H9 (cell line): ENCODE measurements around the gene VGF. TPM values are rescaled to one million over a fixed set of nuclear protein-coding genes. Genes with fewer than 3 reads are reported as not detected.

Experiments
- DNase-seq: peaks from one replicate; pipeline ENCODE4 v3.0.0-alpha.2; 2017
- H2AFZ ChIP-seq: one replicate; pipeline ENCODE4 v1.6.1; 2013; ENCODE audit warnings: mild to moderate bottlenecking, low read length, control low read depth, moderate library complexity
- H2AK5ac ChIP-seq: 2 replicates; pipeline ENCODE4 v1.6.1; 2013; ENCODE audit warnings: low read length, control low read depth, mixed read lengths; ENCODE audit not compliant: insufficient read length
- H2BK120ac ChIP-seq: one replicate; pipeline ENCODE4 v1.6.1; 2013; ENCODE audit warnings: low read depth, mild to moderate bottlenecking, low read length, control low read depth, inconsistent platforms; ENCODE audit not compliant: poor library complexity, severe bottlenecking
- H2BK12ac ChIP-seq: 2 replicates; pipeline ENCODE4 v1.6.1; 2013; ENCODE audit warnings: low read length, control low read depth, mixed read lengths, low read depth; ENCODE audit not compliant: insufficient read length
- H2BK15ac ChIP-seq: 2 replicates; pipeline ENCODE4 v1.6.1; 2013; ENCODE audit warnings: low read depth, low read length, control low read depth
- H2BK20ac ChIP-seq: one replicate; pipeline ENCODE4 v1.6.1; 2013; ENCODE audit warnings: low read depth, mild to moderate bottlenecking, low read length, control low read depth, inconsistent platforms; ENCODE audit not compliant: poor library complexity, severe bottlenecking
- H2BK5ac ChIP-seq: 2 replicates; pipeline ENCODE4 v1.6.1; 2013; ENCODE audit warnings: low read length, control low read depth, mixed read lengths; ENCODE audit not compliant: insufficient read length
- H3K14ac ChIP-seq: 2 replicates; pipeline ENCODE4 v1.6.1; 2013; ENCODE audit warnings: low read length, control low read depth; ENCODE audit not compliant: insufficient read depth
- H3K18ac ChIP-seq: 2 replicates; pipeline ENCODE4 v1.6.1; 2013; ENCODE audit warnings: low read depth, mild to moderate bottlenecking, mixed read lengths, low read length, control low read depth; ENCODE audit not compliant: insufficient read length
- H3K23ac ChIP-seq: 2 replicates; pipeline ENCODE4 v1.6.1; 2013; ENCODE audit warnings: low read length, control low read depth, mixed read lengths, low read depth; ENCODE audit not compliant: insufficient read length
- H3K23me2 ChIP-seq: 2 replicates; pipeline ENCODE4 v1.6.1; 2013; ENCODE audit warnings: low read depth, mild to moderate bottlenecking, mixed read lengths, low read length, control low read depth; ENCODE audit not compliant: insufficient read length, poor library complexity, severe bottlenecking
- H3K27ac ChIP-seq: 2 replicates; pipeline ENCODE4 v1.5.1; 2013; ENCODE audit warnings: low read length, control low read depth, mixed read lengths, low read depth; ENCODE audit not compliant: insufficient read length
- H3K27me3 ChIP-seq: 2 replicates; pipeline ENCODE4 v1.6.1; 2013; ENCODE audit warnings: low read length, control low read depth, inconsistent platforms; ENCODE audit not compliant: insufficient read depth
- H3K4ac ChIP-seq: 2 replicates; pipeline ENCODE4 v1.6.1; 2013; ENCODE audit warnings: low read depth, mild to moderate bottlenecking, control low read depth, inconsistent platforms, low read length, moderate library complexity
- H3K4me1 ChIP-seq: 2 replicates; pipeline ENCODE4 v1.6.1; 2013; ENCODE audit warnings: low read length, control low read depth, inconsistent platforms; ENCODE audit not compliant: insufficient read depth
- H3K4me2 ChIP-seq: 2 replicates; pipeline ENCODE4 v1.6.1; 2013; ENCODE audit warnings: low read length, control low read depth, mixed read lengths; ENCODE audit not compliant: insufficient read length, insufficient read depth
- H3K56ac ChIP-seq: 2 replicates; pipeline ENCODE4 v1.6.1; 2013; ENCODE audit warnings: low read depth, mild to moderate bottlenecking, mixed read lengths, low read length, control low read depth; ENCODE audit not compliant: insufficient read length
- H3K79me1 ChIP-seq: 2 replicates; pipeline ENCODE4 v1.6.1; 2013; ENCODE audit warnings: low read depth, mild to moderate bottlenecking, moderate library complexity, low read length, control low read depth, inconsistent platforms; ENCODE audit not compliant: insufficient read depth, poor library complexity, severe bottlenecking
- H3K79me2 ChIP-seq: 2 replicates; pipeline ENCODE4 v1.6.1; 2013; ENCODE audit warnings: low read length, control low read depth, inconsistent platforms; ENCODE audit not compliant: insufficient read depth
- H3K9ac ChIP-seq: 2 replicates; pipeline ENCODE4 v1.6.1; 2013; ENCODE audit warnings: low read length, control low read depth, mixed read lengths; ENCODE audit not compliant: insufficient read length; ENCODE audit errors: extremely low read depth
- H3K9me3 ChIP-seq: one replicate; pipeline ENCODE4 v1.6.1; 2013; ENCODE audit warnings: low read depth, low read length, inconsistent platforms; ENCODE audit not compliant: control insufficient read depth
- H3T11ph ChIP-seq: one replicate; pipeline ENCODE4 v1.6.1; 2013; ENCODE audit warnings: mild to moderate bottlenecking, low read length, control low read depth, inconsistent platforms
- H4K20me1 ChIP-seq: one replicate; pipeline ENCODE4 v1.6.1; 2013; ENCODE audit not compliant: control insufficient read depth, insufficient read length, insufficient read depth
- H4K5ac ChIP-seq: 2 replicates; pipeline ENCODE4 v1.6.1; 2013; ENCODE audit warnings: low read depth, mild to moderate bottlenecking, mixed read lengths, low read length, control low read depth; ENCODE audit not compliant: insufficient read length
- H4K8ac ChIP-seq: replicated peaks from 2 replicates; pipeline ENCODE4 v1.6.1; 2013; ENCODE audit warnings: low read length, control low read depth, mixed read lengths, low read depth; ENCODE audit not compliant: insufficient read length
- H4K91ac ChIP-seq: 2 replicates; pipeline ENCODE4 v1.6.1; 2013; ENCODE audit warnings: low read depth, mild to moderate bottlenecking, moderate library complexity, mixed read lengths, low read length, control low read depth; ENCODE audit not compliant: insufficient read length
- H3K27ac Mint-ChIP-seq, 3 experiments: 2 replicates in 2 of 3; 3 replicates in 1 of 3; pipeline ENCODE4 v1.8.0; 2020 to 2021; ENCODE audit warnings: mixed read lengths in 3 of 3, mild to moderate bottlenecking in 1 of 3, moderate library complexity in 1 of 3
- H3K27me3 Mint-ChIP-seq: 2 replicates; pipeline ENCODE4 v1.8.0; 2021; ENCODE audit warnings: low read depth, mild to moderate bottlenecking, moderate library complexity, mixed read lengths
- H3K36me3 Mint-ChIP-seq, 3 experiments: 2 replicates in 2 of 3; 3 replicates in 1 of 3; pipeline ENCODE4 v1.8.0; 2020 to 2021; ENCODE audit warnings: low read depth in 3 of 3, mixed read lengths in 3 of 3; ENCODE audit not compliant: insufficient read depth in 1 of 3
- H3K4me1 Mint-ChIP-seq, 2 experiments: 2 replicates each; pipeline ENCODE4 v1.8.0; 2020; ENCODE audit warnings: mixed read lengths in 2 of 2
- H3K4me3 Mint-ChIP-seq, 2 experiments: 2 replicates in 1 of 2; 3 replicates in 1 of 2; pipeline ENCODE4 v1.8.0; 2020 to 2021; ENCODE audit warnings: mild to moderate bottlenecking in 2 of 2, mixed read lengths in 2 of 2, moderate library complexity in 1 of 2
- H3K9me3 Mint-ChIP-seq, 2 experiments: 2 replicates in 1 of 2; 3 replicates in 1 of 2; pipeline ENCODE4 v1.8.0; 2020; ENCODE audit warnings: mild to moderate bottlenecking in 2 of 2, mixed read lengths in 2 of 2, moderate library complexity in 1 of 2
- CTCF ChIP-seq: fragments of 200-600 bp; sonication (generic); conservative IDR thresholded peaks from 3 replicates; pipeline ENCODE4 v1.8.0; 2021; ENCODE audit warnings: antibody characterized with exemption, mild to moderate bottlenecking
- WGBS: extraction: QIAGEN DNeasy Blood & Tissue Kit; methylation state at CpG from one replicate; pipeline ENCODE4 v1.1.7; 2013; ENCODE audit warnings: missing lambda C conversion rate, low lambda C conversion rate, mixed read lengths; ENCODE audit not compliant: insufficient read length; ENCODE audit errors: extremely low coverage; 5-methylcytosine and 5-hydroxymethylcytosine counted together
- total RNA-seq: library from RNA; stranded (reverse); gene quantifications from 2 replicates; pipeline ENCODE4 v1.2.1, GENCODE V29; 2021

VGF gene
- total RNA-seq, 1 experiment from 2014 or later = 37.1 TPM

GRCh38 chr7:101177644-101178043, 12.3 kb upstream of the VGF start:
- Histone ChIP-seq H3K18ac (no peak overlapping the region), H4K5ac (no peak overlapping the region), H3K27ac (no peak overlapping the region), H4K8ac (no peak overlapping the region), H2BK120ac (no peak overlapping the region), H2BK5ac (no peak overlapping the region), H3K4me1 (no peaks in the 10 kb centered on the region; the same call in 1 of the 2 replicates), H4K20me1 (no peaks in the 10 kb centered on the region), H2BK12ac (no peak overlapping the region), H3K79me2 (no peaks in the 10 kb centered on the region), H4K91ac (no peak overlapping the region), H2BK20ac (no peak overlapping the region), H3K23ac (no peak overlapping the region), H3K79me1 (no peaks in the 10 kb centered on the region), H3K9me3 (no peaks in the 10 kb centered on the region), H2AFZ (no peak overlapping the region), H2AK5ac (no peak overlapping the region), H3K9ac (no peak overlapping the region), H3K4ac (no peak overlapping the region), H3K56ac (no peak overlapping the region), H3K14ac (no peak overlapping the region), H3T11ph (no peak overlapping the region), H3K23me2 (peaks cover 27% of the 10 kb centered on the region), H2BK15ac (no peak overlapping the region), H3K4me2 (no peak overlapping the region), H3K27me3 (peaks cover 41% of the 10 kb centered on the region; the same call in 1 of the 2 replicates)
- peaks cover 96% of the 10 kb centered on the region for H3K27me3 Mint-ChIP-seq
- TF ChIP-seq CTCF = no peak
- H3K27ac Mint-ChIP-seq = no peak overlapping the region
- peaks cover 22 to 31% of the 10 kb centered on the region in 2 experiments for H3K4me1 Mint-ChIP-seq
- no peak for DNase-seq
- no peak overlapping the region for H3K4me3 Mint-ChIP-seq
- peaks cover 0 to 2% of the 10 kb centered on the region in 2 experiments; a peak in 2 of 5 replicates for H3K9me3 Mint-ChIP-seq
- WGBS = no CpG with 5 or more reads among the region's 2 CpGs
- no peaks in the 10 kb centered on the region for H3K36me3 Mint-ChIP-seq
